Measurements from ENCODE around the gene PTPRN2. TPM values are rescaled to one million over a fixed set of nuclear protein-coding genes. Genes with fewer than 3 reads are reported as not detected.
A peak's percentile ranks its signal among the peaks of the same experiment; 100 is the strongest.

PTPRN2 gene
- total and polyA plus RNA-seq, 8 donors = 12.2 to 49.2 (median 31.8) TPM

- FAIRE-seq (no peak), ATAC-seq (no peak), DNase-seq (peak in 1 of 6 donors; percentile 35)
- no peak overlapping the region for H3K27ac ChIP-seq
- no peaks in the 10 kb centered on the region for H3K4me1 ChIP-seq
- no peak overlapping the region for H3K4me3 ChIP-seq
- no peaks in the 10 kb centered on the region for H3K27me3 ChIP-seq
- H3K9me3 ChIP-seq = no peaks in the 10 kb centered on the region
- H3K36me3 ChIP-seq = peaks cover 0 to 9% (median 0%) of the 10 kb centered on the region in 3 donors
- intact Hi-C loops (cut with DNase I) = no loop called here
- WGBS, 2 donors = 93 to 95% methylated on average over 24 of the region's 24 CpGs
- no peak for TF ChIP-seq CTCF (IDR thresholded peaks at IDR 0.05)
Measured at GRCh38 chr7:157548691-157549303, 1038.8 kb downstream of the PTPRN2 start.

- DNase-seq = peak in 1 of 6 donors; percentile 48
- no peak for ATAC-seq
- Histone ChIP-seq H3K4me3 (no peak overlapping the region), H3K36me3 (peaks cover 0 to 9% (median 0%) of the 10 kb centered on the region in 3 donors), H3K27me3 (no peaks in the 10 kb centered on the region), H3K27ac (no peak overlapping the region), H3K9me3 (no peaks in the 10 kb centered on the region), H3K4me1 (no peaks in the 10 kb centered on the region)
- no peak for TF ChIP-seq CTCF (IDR thresholded peaks at IDR 0.05)
- WGBS, 2 donors = 95 to 97% methylated on average over 23 of the region's 23 CpGs
- no peak for FAIRE-seq
- intact Hi-C loops (cut with DNase I) = no loop called here
Measured at GRCh38 chr7:157547611-157548010, 1040.0 kb downstream of the PTPRN2 start.

DNA sequence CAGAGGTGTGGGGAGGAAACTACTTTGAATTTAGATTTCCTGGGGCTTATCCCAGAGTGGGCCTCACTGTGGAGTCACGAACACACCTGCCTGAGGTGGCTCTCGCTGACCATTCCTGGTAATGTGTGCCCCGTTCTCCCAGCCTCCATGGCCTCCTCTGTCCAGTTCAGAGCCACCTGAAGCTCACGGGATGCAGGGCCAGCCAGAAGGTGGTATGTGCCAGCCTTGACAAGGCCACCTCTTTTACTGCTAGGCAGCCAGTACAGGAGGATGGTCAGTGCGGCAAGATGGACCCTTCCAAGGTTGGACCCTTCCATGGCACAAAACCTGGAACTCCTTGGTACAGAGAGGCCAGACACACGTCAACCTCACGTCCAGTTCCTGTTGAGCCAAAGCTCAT lies 1040.5 kb downstream of the PTPRN2 start:
- Histone ChIP-seq H3K9me3 (no peaks in the 10 kb centered on the region), H3K4me3 (no peak overlapping the region), H3K4me1 (no peaks in the 10 kb centered on the region), H3K36me3 (peaks cover 0 to 9% (median 0%) of the 10 kb centered on the region in 3 donors), H3K27me3 (no peaks in the 10 kb centered on the region), H3K27ac (no peak overlapping the region)
- no peak for DNase-seq
- WGBS, 2 donors = 91 to 95% methylated on average over 7 of the region's 7 CpGs
- no peak for TF ChIP-seq CTCF (IDR thresholded peaks at IDR 0.05)
- intact Hi-C loops (cut with DNase I) = no loop called here
- no peak for ATAC-seq
- no peak for FAIRE-seq

DNA sequence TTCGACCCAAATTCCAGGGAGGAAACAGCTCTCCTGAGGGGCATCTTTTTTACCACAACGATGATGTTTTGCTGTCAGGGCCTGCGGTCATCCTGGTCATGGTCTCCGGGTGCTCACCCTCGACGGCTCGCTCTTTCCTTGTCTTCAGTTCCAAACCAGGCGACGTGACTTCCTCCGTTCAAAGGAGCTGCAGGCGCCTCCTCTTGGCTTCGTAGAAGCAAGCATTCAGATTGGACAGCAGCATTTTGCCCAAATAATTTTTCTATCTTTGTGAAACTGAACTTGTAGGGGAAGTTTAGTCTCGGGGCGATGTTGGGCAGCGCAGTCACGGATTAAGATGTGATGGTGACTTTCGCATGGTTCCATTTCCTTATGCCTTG lies 1042.0 kb downstream of the PTPRN2 start:
- Histone ChIP-seq H3K4me3 (no peak overlapping the region), H3K9me3 (no peaks in the 10 kb centered on the region), H3K4me1 (no peaks in the 10 kb centered on the region), H3K27ac (no peak overlapping the region), H3K27me3 (no peaks in the 10 kb centered on the region), H3K36me3 (peaks cover 0 to 9% (median 0%) of the 10 kb centered on the region in 3 donors)
- DNase-seq (peak in 2 of 6 donors; percentile 7 to 21), ATAC-seq (no peak), FAIRE-seq (no peak)
- 94 to 95% methylated on average over 17 of the region's 17 CpGs for WGBS, 2 donors
- intact Hi-C loops (cut with DNase I) = no loop called here
- TF ChIP-seq CTCF (IDR thresholded peaks at IDR 0.05) = no peak

- no peak for FAIRE-seq
- Histone ChIP-seq H3K9me3 (no peaks in the 10 kb centered on the region), H3K4me3 (no peak overlapping the region), H3K27me3 (no peaks in the 10 kb centered on the region), H3K4me1 (no peaks in the 10 kb centered on the region), H3K27ac (no peak overlapping the region), H3K36me3 (peaks cover 0 to 9% (median 0%) of the 10 kb centered on the region in 3 donors)
- ATAC-seq = no peak
- no peak for TF ChIP-seq CTCF (IDR thresholded peaks at IDR 0.05)
- DNase-seq = peak in 2 of 6 donors; percentile 17 to 20
- WGBS, 2 donors = 87 to 91% methylated on average over 17 of the region's 17 CpGs
- intact Hi-C loops (cut with DNase I) = no loop called here
Measured at GRCh38 chr7:157544980-157545680, 1042.5 kb downstream of the PTPRN2 start.
